Nephron progenitor cell (in vitro differentiated cells): ENCODE data around the gene GPX7.
A peak's percentile ranks its signal among the peaks of the same experiment; 100 is the strongest.

Source experiments
- DNase-seq: peaks from one replicate; pipeline ENCODE4 v3.0.0; 2021
- H3K27ac Mint-ChIP-seq: 2 replicates; pipeline ENCODE4 v1.8.0; 2021; ENCODE audit warnings: mild to moderate bottlenecking, moderate library complexity, mixed read lengths
- H3K27me3 Mint-ChIP-seq: 2 replicates; pipeline ENCODE4 v1.8.0; 2021; ENCODE audit warnings: mild to moderate bottlenecking, low read depth, mixed read lengths; ENCODE audit not compliant: poor library complexity
- H3K36me3 Mint-ChIP-seq: 2 replicates; pipeline ENCODE4 v1.8.0; 2021; ENCODE audit warnings: low read depth, mixed read lengths
- H3K4me1 Mint-ChIP-seq: 2 replicates; pipeline ENCODE4 v1.8.0; 2021; ENCODE audit warnings: mixed read lengths
- H3K4me3 Mint-ChIP-seq: 2 replicates; pipeline ENCODE4 v1.8.0; 2021; ENCODE audit warnings: mild to moderate bottlenecking, moderate library complexity, mixed read lengths
- H3K9me3 Mint-ChIP-seq: 2 replicates; pipeline ENCODE4 v1.8.0; 2021; ENCODE audit warnings: mild to moderate bottlenecking, moderate library complexity, mixed read lengths
- TF ChIP-seq, protein P1 (sequence below): fragments of 200-600 bp; sonication (generic); IDR thresholded peaks from 2 replicates; pipeline ENCODE4 v1.5.0; 2021; ENCODE audit warnings: antibody characterized with exemption

The GPX7 gene

DNA sequence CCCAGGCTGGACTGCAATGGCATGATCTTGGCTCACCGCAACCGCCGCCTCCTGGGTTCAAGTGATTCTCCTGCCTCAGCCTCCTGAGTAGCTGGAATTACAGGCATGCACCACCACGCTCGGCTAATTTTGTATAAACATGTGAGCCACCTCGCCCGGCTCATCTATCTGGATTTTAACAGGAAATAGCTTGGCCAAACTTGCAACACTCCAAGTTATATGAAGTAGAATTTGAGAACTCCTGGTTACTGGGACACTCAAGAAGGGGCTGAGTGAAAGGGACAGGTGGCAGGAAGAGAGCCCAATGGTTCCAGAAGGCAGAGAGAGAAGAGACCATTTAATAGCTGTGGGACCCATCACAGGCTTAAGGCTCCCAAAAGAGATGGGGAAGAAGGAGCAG is 2.9 kb upstream of the GPX7 start:
- Mint-ChIP-seq H3K4me3 (no peak overlapping the region), H3K27me3 (peaks cover 28% of the 10 kb centered on the region), H3K36me3 (no peaks in the 10 kb centered on the region), H3K9me3 (no peaks in the 10 kb centered on the region), H3K27ac (no peak overlapping the region), H3K4me1 (peaks cover 42% of the 10 kb centered on the region)
- no peak for DNase-seq
- TF ChIP-seq, protein P1, sequence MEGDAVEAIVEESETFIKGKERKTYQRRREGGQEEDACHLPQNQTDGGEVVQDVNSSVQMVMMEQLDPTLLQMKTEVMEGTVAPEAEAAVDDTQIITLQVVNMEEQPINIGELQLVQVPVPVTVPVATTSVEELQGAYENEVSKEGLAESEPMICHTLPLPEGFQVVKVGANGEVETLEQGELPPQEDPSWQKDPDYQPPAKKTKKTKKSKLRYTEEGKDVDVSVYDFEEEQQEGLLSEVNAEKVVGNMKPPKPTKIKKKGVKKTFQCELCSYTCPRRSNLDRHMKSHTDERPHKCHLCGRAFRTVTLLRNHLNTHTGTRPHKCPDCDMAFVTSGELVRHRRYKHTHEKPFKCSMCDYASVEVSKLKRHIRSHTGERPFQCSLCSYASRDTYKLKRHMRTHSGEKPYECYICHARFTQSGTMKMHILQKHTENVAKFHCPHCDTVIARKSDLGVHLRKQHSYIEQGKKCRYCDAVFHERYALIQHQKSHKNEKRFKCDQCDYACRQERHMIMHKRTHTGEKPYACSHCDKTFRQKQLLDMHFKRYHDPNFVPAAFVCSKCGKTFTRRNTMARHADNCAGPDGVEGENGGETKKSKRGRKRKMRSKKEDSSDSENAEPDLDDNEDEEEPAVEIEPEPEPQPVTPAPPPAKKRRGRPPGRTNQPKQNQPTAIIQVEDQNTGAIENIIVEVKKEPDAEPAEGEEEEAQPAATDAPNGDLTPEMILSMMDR, result no peak

DNA sequence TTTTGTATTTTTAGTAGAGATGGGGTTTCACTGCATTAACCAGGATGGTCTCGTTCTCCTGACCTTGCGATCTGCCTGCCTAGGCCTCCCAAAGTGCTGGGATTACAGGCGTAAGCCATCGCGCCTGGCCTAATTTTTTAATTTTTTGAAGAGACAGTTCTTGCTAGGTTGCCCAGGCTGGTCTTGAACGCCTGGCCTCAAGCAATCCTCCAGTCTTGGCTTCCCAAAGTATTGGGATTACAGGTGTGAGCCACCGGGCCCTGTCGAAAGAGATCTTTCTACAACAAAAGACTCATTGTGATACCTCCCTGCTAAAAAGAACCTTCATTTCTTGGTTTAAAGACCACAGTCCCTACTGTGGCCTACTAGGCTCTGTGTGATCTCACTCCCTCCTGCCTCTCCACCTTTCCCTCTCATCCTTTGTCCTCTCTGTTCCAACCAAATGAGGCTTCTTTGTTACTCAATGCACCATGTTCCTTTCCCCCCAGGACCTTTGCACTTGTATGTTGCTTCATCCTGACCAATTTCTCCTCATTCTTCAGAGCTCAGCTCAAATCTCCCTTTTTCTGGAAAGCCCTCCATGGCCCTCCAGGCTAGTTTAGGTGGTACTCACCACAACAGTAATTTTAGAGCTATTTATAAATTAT is 1.5 kb upstream of the GPX7 start:
- peaks cover 28% of the 10 kb centered on the region for H3K27me3 Mint-ChIP-seq
- TF ChIP-seq, protein P1, result no peak
- no peak overlapping the region for H3K27ac Mint-ChIP-seq
- peaks cover 2% of the 10 kb centered on the region for H3K36me3 Mint-ChIP-seq
- H3K9me3 Mint-ChIP-seq, result no peaks in the 10 kb centered on the region
- H3K4me3 Mint-ChIP-seq, result no peak overlapping the region
- DNase-seq, result no peak
- peaks cover 31% of the 10 kb centered on the region for H3K4me1 Mint-ChIP-seq

DNA sequence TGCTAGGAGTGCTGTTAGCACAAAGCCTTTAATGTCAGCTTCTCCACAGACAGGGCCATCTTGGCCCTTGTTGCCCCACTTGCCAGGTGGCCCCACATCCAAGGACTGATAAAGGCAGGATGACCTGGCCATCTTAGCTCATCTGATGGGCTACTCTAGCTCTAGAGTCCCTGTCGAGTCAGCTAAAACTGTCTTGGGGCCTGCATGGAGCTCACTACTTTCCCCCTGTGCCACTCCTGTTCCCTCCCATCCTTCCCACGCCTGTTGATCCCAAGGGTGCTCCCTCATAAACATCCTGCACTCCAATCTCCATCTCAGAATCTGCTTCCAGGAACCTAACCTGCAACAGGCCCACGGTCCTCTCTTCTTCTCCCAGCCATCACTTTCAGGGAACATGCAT is 652 bp upstream of the GPX7 start:
- no peak overlapping the region for H3K27ac Mint-ChIP-seq
- H3K4me3 Mint-ChIP-seq, result peak overlapping the region; percentile 76
- H3K27me3 Mint-ChIP-seq, result peaks cover 28% of the 10 kb centered on the region
- no peak for DNase-seq
- H3K4me1 Mint-ChIP-seq, result peaks cover 31% of the 10 kb centered on the region
- peaks cover 9% of the 10 kb centered on the region for H3K36me3 Mint-ChIP-seq
- no peaks in the 10 kb centered on the region for H3K9me3 Mint-ChIP-seq
- TF ChIP-seq, protein P1, result no peak

DNA sequence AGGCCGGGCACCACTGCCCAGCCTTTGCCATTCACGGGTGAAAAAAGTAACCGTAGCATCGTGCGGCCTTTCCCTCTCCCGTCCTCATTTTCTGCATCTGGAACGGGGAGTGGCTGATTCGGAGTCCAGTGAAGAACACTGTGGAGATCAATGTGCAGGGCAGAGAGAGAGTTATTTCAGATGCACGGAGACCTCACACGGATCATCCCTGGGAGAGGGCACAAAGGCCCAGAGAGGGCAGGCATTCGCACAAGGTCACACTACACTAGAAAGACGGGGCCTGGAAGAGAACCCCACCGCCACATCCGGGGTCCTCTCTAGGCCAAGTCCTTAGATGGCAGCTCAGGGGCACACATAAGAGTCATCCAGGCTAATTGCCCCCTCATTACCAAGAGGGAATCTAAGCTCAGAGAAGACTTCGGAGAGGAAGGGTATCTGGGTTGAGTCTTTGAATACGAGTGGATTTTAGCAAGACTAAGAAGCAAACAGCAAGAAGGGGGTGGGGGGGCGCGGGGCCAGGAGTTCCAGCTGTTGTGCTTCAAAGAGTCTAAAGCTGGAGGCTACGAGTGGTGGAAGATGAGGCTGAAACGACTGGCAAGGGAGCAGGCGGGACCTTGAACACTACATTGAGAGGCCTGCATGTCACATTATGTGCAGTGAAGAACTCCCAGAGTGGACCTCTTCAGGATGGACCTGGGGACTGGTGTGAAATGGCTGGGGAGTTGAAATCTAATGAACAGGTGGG is 857 bp downstream of the GPX7 start:
- Mint-ChIP-seq H3K27ac (no peak overlapping the region), H3K9me3 (no peaks in the 10 kb centered on the region), H3K36me3 (peaks cover 24% of the 10 kb centered on the region), H3K4me1 (peaks cover 31% of the 10 kb centered on the region), H3K4me3 (peak overlapping the region; percentile 81), H3K27me3 (peaks cover 27% of the 10 kb centered on the region)
- TF ChIP-seq, protein P1, result no peak
- no peak for DNase-seq

DNA sequence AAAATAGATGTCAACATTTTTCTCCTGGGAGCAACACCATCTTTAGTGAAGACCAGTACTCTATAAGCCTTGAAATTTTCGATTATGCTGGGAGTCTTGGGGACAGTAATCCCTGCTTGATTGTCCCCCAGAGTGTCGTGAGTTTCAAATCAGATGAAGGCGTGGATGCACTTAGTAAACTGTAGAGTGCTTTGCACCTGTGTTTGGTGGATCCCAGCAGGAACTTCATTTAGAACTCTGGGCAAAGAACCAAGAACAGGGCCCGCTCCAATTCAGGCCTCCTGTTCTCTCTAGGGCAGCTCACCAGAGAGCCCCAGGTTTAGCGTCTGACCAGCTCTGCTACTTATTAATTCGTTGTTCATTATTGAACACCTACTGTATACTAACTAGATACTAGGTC is 1.5 kb downstream of the GPX7 start:
- Mint-ChIP-seq H3K36me3 (peaks cover 30% of the 10 kb centered on the region), H3K27me3 (peaks cover 22% of the 10 kb centered on the region), H3K4me3 (peak overlapping the region; percentile 81), H3K27ac (no peak overlapping the region), H3K4me1 (peaks cover 31% of the 10 kb centered on the region), H3K9me3 (no peaks in the 10 kb centered on the region)
- DNase-seq, result no peak
- TF ChIP-seq, protein P1, result no peak
